ENCODE measurements around the gene NRG3. TPM values are rescaled to one million over a fixed set of nuclear protein-coding genes. Genes with fewer than 3 reads are reported as not detected.

The NRG3 gene
- polyA plus RNA-seq, 2 donors, result 0.01 to 0.04 TPM

DNA sequence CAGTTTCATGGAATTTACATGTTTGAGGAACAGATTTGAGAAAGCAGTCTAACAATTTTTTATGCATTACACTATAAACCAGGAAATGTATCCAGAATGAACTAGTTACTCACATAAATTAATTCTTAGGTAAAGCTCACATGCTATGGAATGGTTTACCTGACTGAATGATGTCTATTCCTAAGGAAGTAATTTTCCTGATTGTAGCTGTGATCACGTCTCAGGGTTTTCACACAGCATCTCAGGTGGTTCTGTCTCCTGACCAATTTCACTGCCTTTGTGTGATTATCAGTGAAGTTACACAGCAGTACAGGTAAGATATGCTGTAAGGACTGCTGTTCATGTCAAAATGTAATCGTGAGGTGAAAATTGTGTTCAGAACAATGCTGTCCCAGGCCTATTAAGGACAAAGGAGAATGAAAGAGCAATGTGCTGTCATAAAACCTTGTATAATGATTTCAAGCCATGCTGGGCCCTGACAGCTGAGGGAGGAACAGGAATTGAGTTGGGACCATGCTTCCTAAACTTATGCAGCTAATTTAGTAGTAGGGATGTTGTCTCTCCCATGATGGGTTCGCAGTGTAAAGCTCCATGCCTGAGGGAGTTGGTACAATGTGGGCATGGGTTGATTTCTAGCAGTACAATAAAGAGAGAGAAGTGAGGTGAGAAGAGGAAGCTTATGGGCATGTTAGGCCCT lies 631.8 kb downstream of the NRG3 start:
- no peaks in the 10 kb centered on the region for H3K36me3 ChIP-seq (ENCODE audit: control insufficient read depth in 2 of 2, insufficient read depth in 2 of 2, low read length in 1 of 2)
- H3K9me3 ChIP-seq (ENCODE audit: control insufficient read depth in 2 of 2, insufficient read depth in 1 of 2, low read depth in 1 of 2, low read length in 1 of 2), result no peaks in the 10 kb centered on the region
- H3K27ac ChIP-seq (ENCODE audit: low read depth in 2 of 2, low read length in 1 of 2), result no peak overlapping the region
- H3K4me1 ChIP-seq (ENCODE audit: control insufficient read depth in 2 of 2, insufficient read depth in 2 of 2, low read length in 1 of 2), result no peaks in the 10 kb centered on the region
- H3K27me3 ChIP-seq (ENCODE audit: control insufficient read depth in 1 of 2, insufficient read depth in 2 of 2, low read length in 2 of 2), result no peaks in the 10 kb centered on the region
- 73 to 79% methylated on average over 3 of the region's 3 CpGs for WGBS, 2 donors
- H3K4me3 ChIP-seq (ENCODE audit: low read depth in 1 of 2, low read length in 2 of 2), result no peak overlapping the region

- H3K4me1 ChIP-seq (ENCODE audit: control insufficient read depth in 2 of 2, insufficient read depth in 2 of 2, low read length in 1 of 2), result no peaks in the 10 kb centered on the region
- WGBS, 2 donors, result 89 to 90% methylated on average over 1 of the region's 1 CpG
- H3K9me3 ChIP-seq (ENCODE audit: control insufficient read depth in 2 of 2, insufficient read depth in 1 of 2, low read depth in 1 of 2, low read length in 1 of 2), result no peaks in the 10 kb centered on the region
- no peak overlapping the region for H3K27ac ChIP-seq (ENCODE audit: low read depth in 2 of 2, low read length in 1 of 2)
- no peaks in the 10 kb centered on the region for H3K36me3 ChIP-seq (ENCODE audit: control insufficient read depth in 2 of 2, insufficient read depth in 2 of 2, low read length in 1 of 2)
- no peak overlapping the region for H3K4me3 ChIP-seq (ENCODE audit: low read depth in 1 of 2, low read length in 2 of 2)
- H3K27me3 ChIP-seq (ENCODE audit: control insufficient read depth in 1 of 2, insufficient read depth in 2 of 2, low read length in 2 of 2), result no peaks in the 10 kb centered on the region
Observed at GRCh38 chr10:82515256-82515655, 640.3 kb downstream of the NRG3 start.

DNA sequence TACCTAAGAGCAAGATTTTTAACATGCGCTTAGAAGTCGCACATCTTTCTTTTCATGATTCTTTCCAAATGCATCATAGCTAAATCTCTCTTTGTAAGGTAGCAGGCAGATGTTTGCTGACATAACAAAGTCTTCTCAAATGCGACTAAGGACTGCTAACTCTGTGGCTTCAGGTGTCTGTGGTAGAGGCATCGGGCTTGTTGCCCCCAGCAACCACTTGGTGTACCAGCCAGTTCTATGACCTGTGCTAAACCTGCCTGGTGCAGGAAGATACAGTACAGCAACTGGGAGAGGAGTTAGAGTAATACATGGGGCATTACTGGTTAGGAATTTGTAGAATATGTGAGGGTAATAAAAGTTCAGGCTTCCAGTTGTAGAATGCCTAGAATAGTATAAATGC lies 654.1 kb downstream of the NRG3 start:
- Histone ChIP-seq H3K9me3 (ENCODE audit: control insufficient read depth in 2 of 2, insufficient read depth in 1 of 2, low read depth in 1 of 2, low read length in 1 of 2) (no peaks in the 10 kb centered on the region), H3K27me3 (ENCODE audit: control insufficient read depth in 1 of 2, insufficient read depth in 2 of 2, low read length in 2 of 2) (no peaks in the 10 kb centered on the region), H3K36me3 (ENCODE audit: control insufficient read depth in 2 of 2, insufficient read depth in 2 of 2, low read length in 1 of 2) (no peaks in the 10 kb centered on the region), H3K4me3 (ENCODE audit: low read depth in 1 of 2, low read length in 2 of 2) (no peak overlapping the region), H3K4me1 (ENCODE audit: control insufficient read depth in 2 of 2, insufficient read depth in 2 of 2, low read length in 1 of 2) (no peaks in the 10 kb centered on the region), H3K27ac (ENCODE audit: low read depth in 2 of 2, low read length in 1 of 2) (no peak overlapping the region)
- 66 to 71% methylated on average over 4 of the region's 4 CpGs for WGBS, 2 donors

DNA sequence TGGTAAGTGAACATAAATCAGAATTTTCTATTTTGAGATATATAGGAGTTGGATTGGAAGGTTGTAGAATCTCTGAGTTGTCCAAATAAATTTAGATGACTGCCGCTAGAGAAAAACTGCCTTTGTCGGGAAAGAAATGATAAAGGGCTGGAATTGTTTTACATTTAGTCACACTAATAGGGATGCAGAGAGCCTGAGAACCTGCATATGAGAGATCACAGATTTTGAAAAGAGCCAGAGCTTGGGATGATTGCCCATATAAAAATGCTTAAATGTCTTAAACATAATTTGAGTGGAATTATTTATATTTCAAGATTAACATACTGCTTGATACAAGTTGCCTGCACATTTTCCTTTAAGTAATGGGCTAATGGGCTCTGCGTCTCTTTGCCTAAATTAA lies 660.5 kb downstream of the NRG3 start:
- Histone ChIP-seq H3K27ac (ENCODE audit: low read depth in 2 of 2, low read length in 1 of 2) (no peak overlapping the region), H3K4me3 (ENCODE audit: low read depth in 1 of 2, low read length in 2 of 2) (no peak overlapping the region), H3K27me3 (ENCODE audit: control insufficient read depth in 1 of 2, insufficient read depth in 2 of 2, low read length in 2 of 2) (no peaks in the 10 kb centered on the region), H3K36me3 (ENCODE audit: control insufficient read depth in 2 of 2, insufficient read depth in 2 of 2, low read length in 1 of 2) (no peaks in the 10 kb centered on the region), H3K4me1 (ENCODE audit: control insufficient read depth in 2 of 2, insufficient read depth in 2 of 2, low read length in 1 of 2) (no peaks in the 10 kb centered on the region), H3K9me3 (ENCODE audit: control insufficient read depth in 2 of 2, insufficient read depth in 1 of 2, low read depth in 1 of 2, low read length in 1 of 2) (peaks cover 0 to 2% of the 10 kb centered on the region in 2 donors)
- WGBS, 2 donors, result 76 to 84% methylated on average over 3 of the region's 3 CpGs

DNA sequence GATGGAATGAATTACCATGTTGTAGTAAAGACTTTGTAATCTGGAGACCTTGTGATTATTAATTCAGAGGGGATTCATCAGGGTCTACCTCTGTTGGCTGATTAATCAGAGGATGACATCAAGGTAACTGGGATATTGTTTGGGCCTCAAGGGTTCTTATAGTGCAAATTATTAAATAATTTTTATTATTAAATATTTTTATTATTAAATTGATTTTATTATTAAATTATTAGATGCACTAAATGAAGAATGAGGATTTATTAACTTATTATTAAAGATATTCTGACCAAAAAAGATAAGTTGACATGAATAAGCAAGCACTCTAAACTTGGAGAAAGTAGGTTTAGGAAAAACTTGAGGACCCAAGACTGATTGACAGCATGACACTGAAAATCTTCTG lies 661.7 kb downstream of the NRG3 start:
- Histone ChIP-seq H3K27me3 (ENCODE audit: control insufficient read depth in 1 of 2, insufficient read depth in 2 of 2, low read length in 2 of 2) (no peaks in the 10 kb centered on the region), H3K9me3 (ENCODE audit: control insufficient read depth in 2 of 2, insufficient read depth in 1 of 2, low read depth in 1 of 2, low read length in 1 of 2) (peaks cover 0 to 2% of the 10 kb centered on the region in 2 donors), H3K36me3 (ENCODE audit: control insufficient read depth in 2 of 2, insufficient read depth in 2 of 2, low read length in 1 of 2) (no peaks in the 10 kb centered on the region), H3K4me1 (ENCODE audit: control insufficient read depth in 2 of 2, insufficient read depth in 2 of 2, low read length in 1 of 2) (no peaks in the 10 kb centered on the region), H3K27ac (ENCODE audit: low read depth in 2 of 2, low read length in 1 of 2) (no peak overlapping the region), H3K4me3 (ENCODE audit: low read depth in 1 of 2, low read length in 2 of 2) (no peak overlapping the region)

- WGBS, 2 donors, result 70 to 73% methylated on average over 1 of the region's 1 CpG
Observed at GRCh38 chr10:82538272-82538671, 663.3 kb downstream of the NRG3 start.

GRCh38 chr10:82543631-82544030 lies 668.6 kb downstream of the NRG3 start:
- Histone ChIP-seq H3K27ac (ENCODE audit: low read depth in 2 of 2, low read length in 1 of 2) (no peak overlapping the region), H3K4me1 (ENCODE audit: control insufficient read depth in 2 of 2, insufficient read depth in 2 of 2, low read length in 1 of 2) (no peaks in the 10 kb centered on the region), H3K36me3 (ENCODE audit: control insufficient read depth in 2 of 2, insufficient read depth in 2 of 2, low read length in 1 of 2) (no peaks in the 10 kb centered on the region), H3K4me3 (ENCODE audit: low read depth in 1 of 2, low read length in 2 of 2) (no peak overlapping the region), H3K9me3 (ENCODE audit: control insufficient read depth in 2 of 2, insufficient read depth in 1 of 2, low read depth in 1 of 2, low read length in 1 of 2) (peaks cover 0 to 2% of the 10 kb centered on the region in 2 donors), H3K27me3 (ENCODE audit: control insufficient read depth in 1 of 2, insufficient read depth in 2 of 2, low read length in 2 of 2) (no peaks in the 10 kb centered on the region)
- 81 to 85% methylated on average over 2 of the region's 2 CpGs for WGBS, 2 donors

More at GRCh38 chr10:82538272-82538671, 663.3 kb downstream of the NRG3 start:
- Histone ChIP-seq H3K36me3 (ENCODE audit: control insufficient read depth in 2 of 2, insufficient read depth in 2 of 2, low read length in 1 of 2) (no peaks in the 10 kb centered on the region), H3K27me3 (ENCODE audit: control insufficient read depth in 1 of 2, insufficient read depth in 2 of 2, low read length in 2 of 2) (no peaks in the 10 kb centered on the region), H3K4me3 (ENCODE audit: low read depth in 1 of 2, low read length in 2 of 2) (no peak overlapping the region), H3K27ac (ENCODE audit: low read depth in 2 of 2, low read length in 1 of 2) (no peak overlapping the region), H3K4me1 (ENCODE audit: control insufficient read depth in 2 of 2, insufficient read depth in 2 of 2, low read length in 1 of 2) (no peaks in the 10 kb centered on the region), H3K9me3 (ENCODE audit: control insufficient read depth in 2 of 2, insufficient read depth in 1 of 2, low read depth in 1 of 2, low read length in 1 of 2) (peaks cover 0 to 2% of the 10 kb centered on the region in 2 donors)

GRCh38 chr10:82544377-82544776 lies 669.4 kb downstream of the NRG3 start:
- 94 to 100% methylated on average over 1 of the region's 1 CpG for WGBS, 2 donors

GRCh38 chr10:82551506-82551905 lies 676.5 kb downstream of the NRG3 start:
- 84 to 86% methylated on average over 3 of the region's 3 CpGs for WGBS, 2 donors
- H3K4me1 ChIP-seq (ENCODE audit: control insufficient read depth in 2 of 2, insufficient read depth in 2 of 2, low read length in 1 of 2), result no peaks in the 10 kb centered on the region
- no peak overlapping the region for H3K4me3 ChIP-seq (ENCODE audit: low read depth in 1 of 2, low read length in 2 of 2)

More at GRCh38 chr10:82544377-82544776, 669.4 kb downstream of the NRG3 start:
- H3K27ac ChIP-seq (ENCODE audit: low read depth in 2 of 2, low read length in 1 of 2), result no peak overlapping the region
- H3K4me3 ChIP-seq (ENCODE audit: low read depth in 1 of 2, low read length in 2 of 2), result no peak overlapping the region
- no peaks in the 10 kb centered on the region for H3K27me3 ChIP-seq (ENCODE audit: control insufficient read depth in 1 of 2, insufficient read depth in 2 of 2, low read length in 2 of 2)
- H3K4me1 ChIP-seq (ENCODE audit: control insufficient read depth in 2 of 2, insufficient read depth in 2 of 2, low read length in 1 of 2), result no peaks in the 10 kb centered on the region
- no peaks in the 10 kb centered on the region for H3K36me3 ChIP-seq (ENCODE audit: control insufficient read depth in 2 of 2, insufficient read depth in 2 of 2, low read length in 1 of 2)
- H3K9me3 ChIP-seq (ENCODE audit: control insufficient read depth in 2 of 2, insufficient read depth in 1 of 2, low read depth in 1 of 2, low read length in 1 of 2), result peaks cover 0 to 2% of the 10 kb centered on the region in 2 donors

DNA sequence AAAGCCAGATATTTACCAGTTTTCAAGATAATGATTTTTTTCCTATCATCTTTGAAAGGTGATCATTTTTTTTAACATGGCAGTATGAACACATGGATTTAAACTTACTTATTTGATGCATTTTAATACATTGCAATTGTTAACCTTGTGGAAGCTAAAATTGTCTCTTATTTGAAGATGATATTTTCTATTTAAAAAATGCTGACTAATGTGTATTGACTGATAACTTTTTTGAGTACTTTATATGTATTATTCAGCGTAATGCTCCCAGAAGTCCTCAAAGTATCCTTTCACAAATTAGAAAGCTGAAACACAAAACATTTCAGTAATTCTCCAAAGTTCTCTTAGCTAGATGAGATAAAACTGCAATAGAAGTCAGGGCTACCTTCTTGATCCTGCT lies 677.3 kb downstream of the NRG3 start:
- H3K4me3 ChIP-seq (ENCODE audit: low read depth in 1 of 2, low read length in 2 of 2), result no peak overlapping the region
- no peaks in the 10 kb centered on the region for H3K4me1 ChIP-seq (ENCODE audit: control insufficient read depth in 2 of 2, insufficient read depth in 2 of 2, low read length in 1 of 2)
- WGBS, 2 donors, result 93 to 100% methylated on average over 1 of the region's 1 CpG
- H3K36me3 ChIP-seq (ENCODE audit: control insufficient read depth in 2 of 2, insufficient read depth in 2 of 2, low read length in 1 of 2), result no peaks in the 10 kb centered on the region
- H3K27me3 ChIP-seq (ENCODE audit: control insufficient read depth in 1 of 2, insufficient read depth in 2 of 2, low read length in 2 of 2), result no peaks in the 10 kb centered on the region
- no peak overlapping the region for H3K27ac ChIP-seq (ENCODE audit: low read depth in 2 of 2, low read length in 1 of 2)
- no peaks in the 10 kb centered on the region for H3K9me3 ChIP-seq (ENCODE audit: control insufficient read depth in 2 of 2, insufficient read depth in 1 of 2, low read depth in 1 of 2, low read length in 1 of 2)

More at GRCh38 chr10:82551506-82551905, 676.5 kb downstream of the NRG3 start:
- Histone ChIP-seq H3K27ac (ENCODE audit: low read depth in 2 of 2, low read length in 1 of 2) (no peak overlapping the region), H3K36me3 (ENCODE audit: control insufficient read depth in 2 of 2, insufficient read depth in 2 of 2, low read length in 1 of 2) (no peaks in the 10 kb centered on the region), H3K9me3 (ENCODE audit: control insufficient read depth in 2 of 2, insufficient read depth in 1 of 2, low read depth in 1 of 2, low read length in 1 of 2) (no peaks in the 10 kb centered on the region), H3K27me3 (ENCODE audit: control insufficient read depth in 1 of 2, insufficient read depth in 2 of 2, low read length in 2 of 2) (no peaks in the 10 kb centered on the region)

All from esophagus (tissue), 2 donors.